ENCODE measurements around the gene USP30. TPM values are rescaled to one million over a fixed set of nuclear protein-coding genes. Genes with fewer than 3 reads are reported as not detected.

Gene USP30
- total RNA-seq, 1 experiment from 2014 or later: 6.9 TPM

GRCh38 chr12:109116611-109116949, 64.2 kb downstream of the USP30 start:
- ATAC-seq: no peak
- CTCF ChIA-PET: interaction anchor here (0.8 kb wide), 1 partner anchor 18 kb away, joined by 3 read pairs; no protein-coding TSS in a partner anchor
- H3K4me1 Mint-ChIP-seq: peaks cover 11% of the 10 kb centered on the region
- H3K27ac Mint-ChIP-seq: no peak overlapping the region
- no peak overlapping the region for H3K4me3 Mint-ChIP-seq
- no peaks in the 10 kb centered on the region; the same call in 1 of the 2 replicates for H3K9me3 Mint-ChIP-seq
- POLR2A ChIA-PET: interaction anchor here (0.7 kb wide), 1 partner anchor 10 kb away, joined by 7 read pairs; no protein-coding TSS in a partner anchor
- no peaks in the 10 kb centered on the region; the same call in 1 of the 2 replicates for H3K27me3 Mint-ChIP-seq (ENCODE audit: low read depth)
- H3K36me3 Mint-ChIP-seq: no peaks in the 10 kb centered on the region
- no peak for DNase-seq (ENCODE audit: low spot score)
- no peak for TF ChIP-seq SOX15 (CRISPR knock-in tag; IDR thresholded peaks at IDR 0.05)
- TF ChIP-seq, protein P1, sequence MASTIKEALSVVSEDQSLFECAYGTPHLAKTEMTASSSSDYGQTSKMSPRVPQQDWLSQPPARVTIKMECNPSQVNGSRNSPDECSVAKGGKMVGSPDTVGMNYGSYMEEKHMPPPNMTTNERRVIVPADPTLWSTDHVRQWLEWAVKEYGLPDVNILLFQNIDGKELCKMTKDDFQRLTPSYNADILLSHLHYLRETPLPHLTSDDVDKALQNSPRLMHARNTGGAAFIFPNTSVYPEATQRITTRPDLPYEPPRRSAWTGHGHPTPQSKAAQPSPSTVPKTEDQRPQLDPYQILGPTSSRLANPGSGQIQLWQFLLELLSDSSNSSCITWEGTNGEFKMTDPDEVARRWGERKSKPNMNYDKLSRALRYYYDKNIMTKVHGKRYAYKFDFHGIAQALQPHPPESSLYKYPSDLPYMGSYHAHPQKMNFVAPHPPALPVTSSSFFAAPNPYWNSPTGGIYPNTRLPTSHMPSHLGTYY (CRISPR knock-in tag; IDR thresholded peaks at IDR 0.05): no peak
- TF ChIP-seq MXD4 (CRISPR knock-in tag; IDR thresholded peaks at IDR 0.05; ENCODE audit: borderline replicate concordance): no peak

DNA sequence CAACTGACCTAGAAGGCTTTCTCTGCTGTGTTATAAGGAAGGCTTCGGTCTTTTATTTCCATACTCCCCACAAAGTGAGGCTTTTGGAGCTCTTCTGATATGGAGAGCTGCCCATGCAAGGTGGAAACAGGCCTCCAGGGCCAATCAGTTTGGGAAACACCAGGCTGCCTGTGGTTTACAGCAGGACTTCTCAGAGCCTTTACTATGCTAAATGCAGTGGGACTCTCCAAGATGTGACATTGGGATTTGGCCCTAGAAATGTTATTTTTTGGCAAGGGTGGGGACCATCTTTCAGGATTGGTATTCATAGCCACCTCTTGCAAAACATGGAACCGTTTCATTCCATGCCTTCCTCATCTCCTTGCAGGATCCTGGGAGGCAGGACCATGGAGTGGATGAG, 67.7 kb downstream of the USP30 start:
- ATAC-seq: no peak
- CTCF ChIA-PET: interaction anchor here (0.7 to 1.7 kb wide), 3 partner anchors 8 to 265 kb away, joined by 3 to 9 read pairs (median 3); no protein-coding TSS in a partner anchor
- no peaks in the 10 kb centered on the region; the same call in 1 of the 2 replicates for H3K27me3 Mint-ChIP-seq (ENCODE audit: low read depth)
- no peak for DNase-seq (ENCODE audit: low spot score)
- H3K27ac Mint-ChIP-seq: no peak overlapping the region
- H3K36me3 Mint-ChIP-seq: no peaks in the 10 kb centered on the region
- TF ChIP-seq USF2 (CRISPR knock-in tag; IDR thresholded peaks at IDR 0.05): no peak
- peaks cover 9% of the 10 kb centered on the region for H3K4me1 Mint-ChIP-seq
- no peak overlapping the region for H3K4me3 Mint-ChIP-seq
- no peaks in the 10 kb centered on the region for H3K9me3 Mint-ChIP-seq
- POLR2A ChIA-PET: no interaction called here

DNA sequence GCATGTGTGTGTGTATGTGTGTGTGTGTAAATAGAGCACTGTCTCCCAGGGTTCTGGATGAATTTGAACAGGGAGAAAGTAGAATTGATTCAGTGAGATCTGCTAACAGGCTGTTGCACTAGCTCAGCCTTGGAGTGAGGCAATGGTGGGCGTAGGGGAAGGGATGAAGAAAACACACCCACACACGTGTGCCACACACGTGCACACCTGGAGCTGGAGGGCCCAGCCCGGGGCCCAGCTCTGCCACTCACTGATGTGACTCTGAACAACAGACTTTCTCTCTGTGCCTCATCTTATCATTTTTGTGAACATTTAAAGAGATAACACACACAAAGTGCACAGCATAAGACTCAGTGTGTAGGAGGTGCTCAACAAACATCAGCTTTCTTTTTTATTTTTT, 68.2 kb downstream of the USP30 start:
- no peak for ATAC-seq
- TF ChIP-seq MYBL2 (CRISPR knock-in tag; IDR thresholded peaks at IDR 0.05) (no peak), ZNF263 (CRISPR knock-in tag; IDR thresholded peaks at IDR 0.05; ENCODE audit: low read depth) (no peak), FOXP4 (CRISPR knock-in tag; IDR thresholded peaks at IDR 0.05) (no peak), KAT7 (CRISPR knock-in tag; IDR thresholded peaks at IDR 0.05; ENCODE audit: borderline replicate concordance) (no peak), TEAD4 (CRISPR knock-in tag; IDR thresholded peaks at IDR 0.05) (no peak), ZNF138 (CRISPR knock-in tag; conservative IDR thresholded peaks at IDR 0.05) (no peak), JUN (CRISPR knock-in tag; IDR thresholded peaks at IDR 0.05) (no peak), ATF1 (CRISPR knock-in tag; IDR thresholded peaks at IDR 0.05) (no peak), ZNF423 (CRISPR knock-in tag; IDR thresholded peaks at IDR 0.05) (no peak), ELF4 (CRISPR knock-in tag; IDR thresholded peaks at IDR 0.05; ENCODE audit: low read depth) (no peak), ZBTB43 (CRISPR knock-in tag; IDR thresholded peaks at IDR 0.05) (no peak)
- TF ChIP-seq, protein P1 (CRISPR knock-in tag; IDR thresholded peaks at IDR 0.05): no peak
- TF ChIP-seq, protein P2, sequence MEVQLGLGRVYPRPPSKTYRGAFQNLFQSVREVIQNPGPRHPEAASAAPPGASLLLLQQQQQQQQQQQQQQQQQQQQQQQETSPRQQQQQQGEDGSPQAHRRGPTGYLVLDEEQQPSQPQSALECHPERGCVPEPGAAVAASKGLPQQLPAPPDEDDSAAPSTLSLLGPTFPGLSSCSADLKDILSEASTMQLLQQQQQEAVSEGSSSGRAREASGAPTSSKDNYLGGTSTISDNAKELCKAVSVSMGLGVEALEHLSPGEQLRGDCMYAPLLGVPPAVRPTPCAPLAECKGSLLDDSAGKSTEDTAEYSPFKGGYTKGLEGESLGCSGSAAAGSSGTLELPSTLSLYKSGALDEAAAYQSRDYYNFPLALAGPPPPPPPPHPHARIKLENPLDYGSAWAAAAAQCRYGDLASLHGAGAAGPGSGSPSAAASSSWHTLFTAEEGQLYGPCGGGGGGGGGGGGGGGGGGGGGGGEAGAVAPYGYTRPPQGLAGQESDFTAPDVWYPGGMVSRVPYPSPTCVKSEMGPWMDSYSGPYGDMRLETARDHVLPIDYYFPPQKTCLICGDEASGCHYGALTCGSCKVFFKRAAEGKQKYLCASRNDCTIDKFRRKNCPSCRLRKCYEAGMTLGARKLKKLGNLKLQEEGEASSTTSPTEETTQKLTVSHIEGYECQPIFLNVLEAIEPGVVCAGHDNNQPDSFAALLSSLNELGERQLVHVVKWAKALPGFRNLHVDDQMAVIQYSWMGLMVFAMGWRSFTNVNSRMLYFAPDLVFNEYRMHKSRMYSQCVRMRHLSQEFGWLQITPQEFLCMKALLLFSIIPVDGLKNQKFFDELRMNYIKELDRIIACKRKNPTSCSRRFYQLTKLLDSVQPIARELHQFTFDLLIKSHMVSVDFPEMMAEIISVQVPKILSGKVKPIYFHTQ (CRISPR knock-in tag; IDR thresholded peaks at IDR 0.05): no peak
- TF ChIP-seq, protein P3, sequence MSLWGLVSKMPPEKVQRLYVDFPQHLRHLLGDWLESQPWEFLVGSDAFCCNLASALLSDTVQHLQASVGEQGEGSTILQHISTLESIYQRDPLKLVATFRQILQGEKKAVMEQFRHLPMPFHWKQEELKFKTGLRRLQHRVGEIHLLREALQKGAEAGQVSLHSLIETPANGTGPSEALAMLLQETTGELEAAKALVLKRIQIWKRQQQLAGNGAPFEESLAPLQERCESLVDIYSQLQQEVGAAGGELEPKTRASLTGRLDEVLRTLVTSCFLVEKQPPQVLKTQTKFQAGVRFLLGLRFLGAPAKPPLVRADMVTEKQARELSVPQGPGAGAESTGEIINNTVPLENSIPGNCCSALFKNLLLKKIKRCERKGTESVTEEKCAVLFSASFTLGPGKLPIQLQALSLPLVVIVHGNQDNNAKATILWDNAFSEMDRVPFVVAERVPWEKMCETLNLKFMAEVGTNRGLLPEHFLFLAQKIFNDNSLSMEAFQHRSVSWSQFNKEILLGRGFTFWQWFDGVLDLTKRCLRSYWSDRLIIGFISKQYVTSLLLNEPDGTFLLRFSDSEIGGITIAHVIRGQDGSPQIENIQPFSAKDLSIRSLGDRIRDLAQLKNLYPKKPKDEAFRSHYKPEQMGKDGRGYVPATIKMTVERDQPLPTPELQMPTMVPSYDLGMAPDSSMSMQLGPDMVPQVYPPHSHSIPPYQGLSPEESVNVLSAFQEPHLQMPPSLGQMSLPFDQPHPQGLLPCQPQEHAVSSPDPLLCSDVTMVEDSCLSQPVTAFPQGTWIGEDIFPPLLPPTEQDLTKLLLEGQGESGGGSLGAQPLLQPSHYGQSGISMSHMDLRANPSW (CRISPR knock-in tag; conservative IDR thresholded peaks at IDR 0.05; ENCODE audit: low read depth): no peak

More for the DNA sequence above, 68.2 kb downstream of the USP30 start:
- Mint-ChIP-seq H3K27me3 (ENCODE audit: low read depth) (no peaks in the 10 kb centered on the region; the same call in 1 of the 2 replicates), H3K9me3 (no peaks in the 10 kb centered on the region), H3K27ac (no peak overlapping the region), H3K4me1 (peaks cover 12% of the 10 kb centered on the region), H3K4me3 (no peak overlapping the region), H3K36me3 (no peaks in the 10 kb centered on the region)
- DNase-seq (ENCODE audit: low spot score): no peak
- CTCF ChIA-PET: interaction anchor here (0.7 to 1.7 kb wide), 2 partner anchors 9 to 265 kb away, joined by 3 to 9 read pairs; no protein-coding TSS in a partner anchor
- POLR2A ChIA-PET: no interaction called here

Measured in WTC11 (cell line).